Breast epithelium (tissue), 3 donors: Measurements from ENCODE around the gene FGF2.

Experiments
- CTCF ChIP-seq, 3 donors: fragments of 450-650 bp; IDR thresholded peaks; one replicate each; pipeline ENCODE4 v1.5.1; 2016 to 2017; ENCODE audit warnings: antibody characterized with exemption in 3 of 3, mild to moderate bottlenecking in 3 of 3, moderate library complexity in 3 of 3
- POLR2AphosphoS5 ChIP-seq, 3 donors: sonication (generic); formaldehyde crosslinking; IDR thresholded peaks; one replicate each; pipeline ENCODE4 v1.6.1; 2017; ENCODE audit warnings: antibody characterized with exemption in 3 of 3

GRCh38 chr4:122821092-122821491, 5.5 kb upstream of the FGF2 start:
- no peak for TF ChIP-seq POLR2AphosphoS5 (IDR thresholded peaks at IDR 0.05)
- no peak for TF ChIP-seq CTCF (IDR thresholded peaks at IDR 0.05)
